Smooth muscle cell (in vitro differentiated cells): Measurements from ENCODE around the gene TSPAN4. TPM values are rescaled to one million over a fixed set of nuclear protein-coding genes. Genes with fewer than 3 reads are reported as not detected.

Experiments
- DNase-seq: peaks from one replicate; lab custom pipeline; 2025; ENCODE audit not compliant: unreplicated experiment; lab: John Stamatoyannopoulos, UW
- H2AFZ ChIP-seq: fragments of 200-600 bp; sonication (generic); 2 replicates; pipeline ENCODE4 v1.6.0; 2016; ENCODE audit warnings: antibody characterized with exemption, low read depth, mild to moderate bottlenecking
- H3F3A ChIP-seq: fragments of 200-600 bp; sonication (generic); 2 replicates; pipeline ENCODE4 v1.6.0; 2017; ENCODE audit warnings: antibody characterized with exemption, low read depth
- H3K27ac ChIP-seq: fragments of 200-600 bp; sonication (generic); 2 replicates; pipeline ENCODE4 v1.5.1; 2016; ENCODE audit warnings: low read depth, mild to moderate bottlenecking
- H3K27me3 ChIP-seq: fragments of 200-600 bp; sonication (generic); 2 replicates; pipeline ENCODE4 v1.6.1; 2016; ENCODE audit warnings: low read depth, mild to moderate bottlenecking
- H3K36me3 ChIP-seq: fragments of 200-600 bp; sonication (generic); 2 replicates; pipeline ENCODE4 v1.5.1; 2016; ENCODE audit warnings: low read depth
- H3K4me1 ChIP-seq: fragments of 200-600 bp; sonication (generic); 2 replicates; pipeline ENCODE4 v1.5.1; 2016; ENCODE audit warnings: low read depth
- H3K4me2 ChIP-seq: fragments of 200-600 bp; sonication (generic); 2 replicates; pipeline ENCODE4 v1.6.0; 2016; ENCODE audit warnings: mild to moderate bottlenecking
- H3K4me3 ChIP-seq: fragments of 200-600 bp; sonication (generic); 2 replicates; pipeline ENCODE4 v1.5.1; 2016; ENCODE audit warnings: mild to moderate bottlenecking
- H3K79me2 ChIP-seq: fragments of 200-600 bp; sonication (generic); 2 replicates; pipeline ENCODE4 v1.6.0; 2016; ENCODE audit warnings: low read depth, mild to moderate bottlenecking
- H3K9ac ChIP-seq: fragments of 200-600 bp; sonication (generic); 2 replicates; pipeline ENCODE4 v1.6.0; 2016; ENCODE audit warnings: low read depth
- H3K9me3 ChIP-seq: fragments of 200-600 bp; sonication (generic); replicated peaks from 2 replicates; pipeline ENCODE4 v1.5.1; 2016; ENCODE audit warnings: low read depth
- H4K20me1 ChIP-seq: fragments of 200-600 bp; sonication (generic); 2 replicates; pipeline ENCODE4 v1.6.0; 2016; ENCODE audit warnings: low read depth
- CTCF ChIP-seq: fragments of 200-600 bp; sonication (generic); IDR thresholded peaks from 2 replicates; pipeline ENCODE4 v1.5.1; 2017; ENCODE audit warnings: borderline replicate concordance, mild to moderate bottlenecking, antibody characterized with exemption; ENCODE audit not compliant: insufficient read depth, poor library complexity, severe bottlenecking
- WGBS: methylation state at CpG from one replicate; pipeline ENCODE4 v1.1.7; 2016; ENCODE audit warnings: low lambda C conversion rate; 5-methylcytosine and 5-hydroxymethylcytosine counted together
- polyA plus RNA-seq: library from polyadenylated mRNA; unstranded; fragments of >200 nt; fragmentation: Nextera tagmentation; extraction: Ambion mirVana; gene quantifications from 2 replicates; pipeline ENCODE4 v1.2.1, GENCODE V29; 2016
- total RNA-seq: library from RNA; depleted of rRNA; stranded (reverse); fragments of >200 nt; gene quantifications from 2 replicates; pipeline ENCODE4 v1.2.3, GENCODE V29; 2014

TSPAN4 gene
- total and polyA plus RNA-seq, 2 experiments from 2014 or later: 68.2 to 179 TPM

- Histone ChIP-seq H3K79me2 (peaks cover 19% of the 10 kb centered on the region), H3K4me1 (no peaks in the 10 kb centered on the region), H4K20me1 (peaks cover 3% of the 10 kb centered on the region), H3K27ac (no peak overlapping the region), H3K36me3 (no peaks in the 10 kb centered on the region), H3F3A (no peaks in the 10 kb centered on the region), H3K9me3 (no peaks in the 10 kb centered on the region), H3K9ac (no peak overlapping the region), H2AFZ (no peak overlapping the region), H3K27me3 (no peaks in the 10 kb centered on the region), H3K4me3 (no peak overlapping the region), H3K4me2 (no peak overlapping the region)
- no peak for DNase-seq
- WGBS: 98% methylated on average over 6 of the region's 7 CpGs
- TF ChIP-seq CTCF: no peak
Measured at GRCh38 chr11:904380-904779, 61.7 kb downstream of the TSPAN4 start.

GRCh38 chr11:905952-906351, 63.3 kb downstream of the TSPAN4 start:
- TF ChIP-seq CTCF: no peak

DNA sequence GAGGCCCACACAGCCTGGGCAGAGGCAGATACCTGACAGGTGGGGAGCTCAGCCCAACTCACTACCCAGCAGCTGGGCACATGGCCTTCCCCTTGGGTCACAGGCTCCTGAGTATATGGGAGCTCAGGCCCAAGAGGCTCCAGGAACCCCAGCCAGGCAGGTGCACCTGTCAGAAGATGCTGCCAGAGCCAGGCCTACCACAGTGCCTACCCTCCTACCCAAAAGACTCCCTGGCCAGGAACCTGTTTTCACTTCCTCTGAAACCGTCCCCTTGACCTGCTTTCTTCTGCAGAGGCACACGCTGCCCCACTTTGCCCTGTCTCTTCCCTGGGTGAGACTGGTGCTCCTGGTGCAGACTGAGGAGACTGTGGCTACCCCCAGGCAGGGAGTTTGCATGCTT, 65.0 kb downstream of the TSPAN4 start:
- H3F3A ChIP-seq: no peaks in the 10 kb centered on the region
- H3K27ac ChIP-seq: no peak overlapping the region
- no peak overlapping the region for H3K4me2 ChIP-seq
- no peaks in the 10 kb centered on the region for H3K36me3 ChIP-seq
- H3K9me3 ChIP-seq: no peaks in the 10 kb centered on the region
- H3K79me2 ChIP-seq: peaks cover 28% of the 10 kb centered on the region
- H4K20me1 ChIP-seq: peaks cover 3% of the 10 kb centered on the region
- no peak overlapping the region for H3K9ac ChIP-seq
- H2AFZ ChIP-seq: no peak overlapping the region
- peaks cover 6% of the 10 kb centered on the region for H3K4me1 ChIP-seq
- WGBS: 94% methylated on average over 2 of the region's 2 CpGs
- no peak for DNase-seq
- no peak overlapping the region for H3K4me3 ChIP-seq
- H3K27me3 ChIP-seq: no peaks in the 10 kb centered on the region
- no peak for TF ChIP-seq CTCF

More at GRCh38 chr11:905952-906351, 63.3 kb downstream of the TSPAN4 start:
- H3F3A ChIP-seq: no peaks in the 10 kb centered on the region
- DNase-seq: no peak
- peaks cover 28% of the 10 kb centered on the region for H3K79me2 ChIP-seq
- H3K36me3 ChIP-seq: no peaks in the 10 kb centered on the region
- no peak overlapping the region for H3K4me2 ChIP-seq
- no peaks in the 10 kb centered on the region for H3K9me3 ChIP-seq
- H4K20me1 ChIP-seq: peaks cover 3% of the 10 kb centered on the region
- H2AFZ ChIP-seq: no peak overlapping the region
- no peak overlapping the region for H3K27ac ChIP-seq
- 97% methylated on average over 7 of the region's 7 CpGs for WGBS
- H3K27me3 ChIP-seq: no peaks in the 10 kb centered on the region
- no peak overlapping the region for H3K4me3 ChIP-seq
- no peaks in the 10 kb centered on the region for H3K4me1 ChIP-seq
- no peak overlapping the region for H3K9ac ChIP-seq

DNA sequence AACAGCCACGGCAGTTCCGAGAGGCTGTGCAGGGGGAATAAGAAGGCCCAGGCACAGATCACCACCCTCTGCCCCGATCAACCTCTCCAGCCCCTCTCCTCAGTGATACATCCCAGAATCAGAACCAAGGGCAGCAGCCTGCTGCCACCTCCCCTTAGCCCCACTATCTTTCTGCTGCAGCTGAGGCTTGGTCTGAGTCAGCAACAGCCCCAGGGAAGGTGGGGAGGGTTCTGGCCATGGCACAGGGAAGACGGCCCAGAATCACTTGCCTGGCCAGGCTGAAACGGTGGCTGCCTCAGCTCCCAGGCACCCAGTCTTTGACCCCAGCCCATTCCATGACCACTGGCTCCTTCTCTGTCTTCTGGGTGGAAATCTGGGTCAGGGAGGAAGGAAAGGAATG, 65.6 kb downstream of the TSPAN4 start:
- no peak overlapping the region for H3K9ac ChIP-seq
- WGBS: 83% methylated on average over 5 of the region's 5 CpGs
- H3K27ac ChIP-seq: no peak overlapping the region
- H3K79me2 ChIP-seq: peaks cover 28% of the 10 kb centered on the region
- peaks cover 3% of the 10 kb centered on the region for H4K20me1 ChIP-seq
- H3F3A ChIP-seq: no peaks in the 10 kb centered on the region
- peaks cover 6% of the 10 kb centered on the region for H3K4me1 ChIP-seq
- no peaks in the 10 kb centered on the region for H3K27me3 ChIP-seq
- no peak overlapping the region for H2AFZ ChIP-seq
- DNase-seq: no peak
- no peak overlapping the region for H3K4me2 ChIP-seq
- no peaks in the 10 kb centered on the region for H3K36me3 ChIP-seq
- H3K4me3 ChIP-seq: no peak overlapping the region
- no peaks in the 10 kb centered on the region for H3K9me3 ChIP-seq
- no peak for TF ChIP-seq CTCF
